Measurements from ENCODE around the gene ZNF497.
"Not testable (repeated sequence)": the region's sequence is repeated elsewhere in the genome, so short reads cannot be mapped to it uniquely, and the experiment has no call there.

The ZNF497 gene

GRCh38 chr19:58366585-58367430, 4.3 kb upstream of the ZNF497 start:
- DNase-seq = no peak

- no peak for DNase-seq
These were observed 1.6 kb upstream of the ZNF497 start for GRCh38 chr19:58364146-58364545.

- peak; percentile 6 to 60 for DNase-seq
These were observed 665 bp downstream of the ZNF497 start for GRCh38 chr19:58361900-58362271.

GRCh38 chr19:58357481-58358145, 4.9 kb downstream of the ZNF497 start:
- DNase-seq = no peak

- DNase-seq = no peak
These were observed 5.6 kb downstream of the ZNF497 start for GRCh38 chr19:58356766-58357480.

- DNase-seq = no peak
These were observed 6.4 kb downstream of the ZNF497 start for GRCh38 chr19:58355908-58356765.

GRCh38 chr19:58355215-58355796, 7.2 kb downstream of the ZNF497 start:
- no peak for DNase-seq

- no peak for DNase-seq
These were observed 8.0 kb downstream of the ZNF497 start for GRCh38 chr19:58354478-58355030.

- DNase-seq = no peak
These were observed 8.7 kb downstream of the ZNF497 start for GRCh38 chr19:58353717-58354477.

- no peak for DNase-seq
These were observed 9.5 kb downstream of the ZNF497 start, which contains the start of gene A1BG for GRCh38 chr19:58352760-58353671. A1BG (minus strand) TSS chr19:58353492; CDS start chr19:58353437, 55 bp downstream.

- no peak for DNase-seq
These were observed 10.4 kb downstream of the ZNF497 start for GRCh38 chr19:58351990-58352755.

- DNase-seq = no peak
These were observed 11.0 kb downstream of the ZNF497 start for GRCh38 chr19:58351558-58351878.

GRCh38 chr19:58350871-58351557, 11.5 kb downstream of the ZNF497 start:
- no peak for DNase-seq

GRCh38 chr19:58350001-58350861, 12.3 kb downstream of the ZNF497 start:
- no peak for DNase-seq

- no peak for DNase-seq
These were observed 13.0 kb downstream of the ZNF497 start for GRCh38 chr19:58349590-58349989.

GRCh38 chr19:58348080-58348479, 14.5 kb downstream of the ZNF497 start:
- DNase-seq = not testable (repeated sequence)
